Brain microvascular endothelial cell (primary cell): ENCODE measurements around the gene RSPRY1.

ENCODE experiments used
- DNase-seq: peaks from one replicate; pipeline ENCODE4 v3.0.0-alpha.2; 2020
- H3K27ac ChIP-seq: fragments of 250-450 bp; sonication (Bioruptor Pico); 2 replicates; pipeline ENCODE4 v1.5.1; 2020; ENCODE audit warnings: mild to moderate bottlenecking, moderate library complexity
- H3K27me3 ChIP-seq: fragments of 250-450 bp; sonication (Bioruptor Pico); replicated peaks from 2 replicates; pipeline ENCODE4 v1.5.1; 2020; ENCODE audit warnings: mild to moderate bottlenecking
- H3K36me3 ChIP-seq: fragments of 250-450 bp; sonication (Bioruptor Pico); replicated peaks from 2 replicates; pipeline ENCODE4 v1.5.1; 2020; ENCODE audit warnings: mild to moderate bottlenecking
- H3K4me3 ChIP-seq: 2 replicates; pipeline ENCODE4 v1.5.1; 2011; ENCODE audit warnings: low read depth, mild to moderate bottlenecking, control low read depth, low read length, moderate library complexity
- in situ Hi-C: cut with HindIII; loops from 2 replicates; pipeline ENCODE4 v1.10.0; 2017; ENCODE audit warnings: low sequenced_read_pairs, low pct_ligation_motif_present
- TF ChIP-seq, protein P1 (sequence below): IDR thresholded peaks from 2 replicates; pipeline ENCODE4 v1.5.1; 2011; ENCODE audit warnings: low read depth, mild to moderate bottlenecking, moderate library complexity, low read length, control low read depth, inconsistent platforms; ENCODE audit errors: missing control alignments

The RSPRY1 gene

DNA sequence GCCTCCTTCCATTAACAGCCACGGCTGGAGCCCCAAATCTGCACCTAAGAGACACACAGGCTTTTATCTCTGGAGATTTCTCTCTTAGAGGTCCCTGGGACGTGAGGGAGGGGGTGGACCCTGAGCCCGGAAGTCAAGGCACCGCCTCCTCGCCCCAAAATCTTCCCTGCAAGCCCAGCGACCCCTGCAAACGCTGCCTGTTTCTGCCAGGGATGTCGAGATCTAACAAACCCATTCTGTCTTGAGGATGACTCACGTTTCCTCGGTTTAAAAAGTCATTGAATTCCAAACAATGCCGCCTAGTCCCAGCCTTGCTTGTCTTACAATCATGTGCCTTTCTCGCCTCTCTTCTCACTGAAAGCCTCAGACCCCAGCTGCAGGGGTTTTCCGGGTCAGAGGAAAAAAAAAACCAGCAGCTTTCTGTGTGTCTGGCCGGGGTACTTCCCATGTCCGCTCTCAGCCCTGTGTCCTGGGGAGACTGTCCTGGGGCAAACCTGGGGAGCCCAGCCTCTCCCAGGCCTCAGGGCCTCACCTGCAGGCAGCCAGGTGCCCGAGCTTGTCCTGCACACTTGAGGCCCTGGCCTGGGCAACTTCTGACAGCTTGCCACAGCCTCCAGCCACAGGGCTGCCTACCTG is 74.3 kb downstream of the RSPRY1 start:
- peak overlapping the region; percentile 47 for H3K27ac ChIP-seq
- peak overlapping the region; percentile 26 for H3K4me3 ChIP-seq
- DNase-seq: peak; percentile 66
- no peaks in the 10 kb centered on the region for H3K27me3 ChIP-seq
- in situ Hi-C loops: no loop called here
- TF ChIP-seq, protein P1, sequence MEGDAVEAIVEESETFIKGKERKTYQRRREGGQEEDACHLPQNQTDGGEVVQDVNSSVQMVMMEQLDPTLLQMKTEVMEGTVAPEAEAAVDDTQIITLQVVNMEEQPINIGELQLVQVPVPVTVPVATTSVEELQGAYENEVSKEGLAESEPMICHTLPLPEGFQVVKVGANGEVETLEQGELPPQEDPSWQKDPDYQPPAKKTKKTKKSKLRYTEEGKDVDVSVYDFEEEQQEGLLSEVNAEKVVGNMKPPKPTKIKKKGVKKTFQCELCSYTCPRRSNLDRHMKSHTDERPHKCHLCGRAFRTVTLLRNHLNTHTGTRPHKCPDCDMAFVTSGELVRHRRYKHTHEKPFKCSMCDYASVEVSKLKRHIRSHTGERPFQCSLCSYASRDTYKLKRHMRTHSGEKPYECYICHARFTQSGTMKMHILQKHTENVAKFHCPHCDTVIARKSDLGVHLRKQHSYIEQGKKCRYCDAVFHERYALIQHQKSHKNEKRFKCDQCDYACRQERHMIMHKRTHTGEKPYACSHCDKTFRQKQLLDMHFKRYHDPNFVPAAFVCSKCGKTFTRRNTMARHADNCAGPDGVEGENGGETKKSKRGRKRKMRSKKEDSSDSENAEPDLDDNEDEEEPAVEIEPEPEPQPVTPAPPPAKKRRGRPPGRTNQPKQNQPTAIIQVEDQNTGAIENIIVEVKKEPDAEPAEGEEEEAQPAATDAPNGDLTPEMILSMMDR: no peak
- H3K36me3 ChIP-seq: no peaks in the 10 kb centered on the region

DNA sequence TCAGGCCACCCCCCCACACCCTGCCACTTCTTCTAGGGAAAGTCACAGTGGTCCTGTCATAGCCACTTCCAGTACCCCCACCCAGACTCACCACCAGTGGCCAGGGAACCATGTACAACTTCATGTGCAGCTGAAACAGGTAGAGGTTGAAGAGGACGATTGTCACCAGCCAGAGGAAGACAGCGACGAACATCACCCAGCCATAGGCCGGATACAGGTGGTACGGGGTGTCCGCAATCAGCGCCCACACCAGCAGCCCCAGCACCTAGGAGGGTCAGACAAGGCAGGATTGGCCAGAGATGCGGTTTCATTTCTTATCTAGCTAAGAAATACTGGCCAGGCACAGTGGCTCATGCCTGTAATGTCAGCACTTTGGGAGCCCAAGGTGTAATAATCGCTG is 75.7 kb downstream of the RSPRY1 start:
- H3K36me3 ChIP-seq: no peaks in the 10 kb centered on the region
- DNase-seq: no peak
- H3K27me3 ChIP-seq: no peaks in the 10 kb centered on the region
- no peak overlapping the region for H3K4me3 ChIP-seq
- H3K27ac ChIP-seq: no peak overlapping the region
- in situ Hi-C loops: no loop called here
- TF ChIP-seq, protein P1: no peak

DNA sequence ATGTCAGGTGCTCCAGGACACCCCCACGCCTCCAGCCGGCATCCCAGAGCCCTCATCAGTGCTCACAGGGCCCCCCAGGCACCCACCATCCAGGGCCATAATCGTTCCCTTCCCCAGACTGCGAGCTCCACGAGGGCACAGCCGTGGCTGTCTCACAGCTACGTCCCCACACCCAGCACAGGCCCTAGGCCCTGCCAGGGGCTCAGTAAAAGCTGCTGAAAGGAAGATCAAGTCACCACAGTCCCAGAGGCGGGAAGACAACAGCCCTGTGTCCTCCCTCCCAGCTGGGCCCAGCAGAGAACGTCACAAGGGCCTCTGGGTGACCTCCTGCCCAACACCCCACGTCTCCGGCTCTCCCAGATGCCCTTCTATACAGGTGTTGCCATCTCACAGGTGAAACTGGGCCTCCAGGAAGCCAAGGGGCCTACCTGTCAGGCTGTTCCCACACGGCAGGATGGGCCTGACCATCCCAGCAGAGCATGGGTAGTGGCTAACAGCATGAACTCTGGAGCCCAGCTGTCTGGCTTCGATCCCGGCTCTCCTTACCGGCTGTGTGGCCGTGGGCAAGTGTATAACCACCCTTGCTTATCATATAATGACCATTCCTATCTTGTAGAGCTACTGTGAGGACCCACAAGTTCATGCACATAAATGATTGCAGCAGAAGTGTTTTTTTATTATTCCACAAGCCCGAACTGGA is 76.9 kb downstream of the RSPRY1 start:
- DNase-seq: no peak
- in situ Hi-C loops: no loop called here
- Histone ChIP-seq H3K36me3 (no peaks in the 10 kb centered on the region), H3K27ac (no peak overlapping the region), H3K27me3 (no peaks in the 10 kb centered on the region), H3K4me3 (no peak overlapping the region)
- TF ChIP-seq, protein P1: no peak

DNA sequence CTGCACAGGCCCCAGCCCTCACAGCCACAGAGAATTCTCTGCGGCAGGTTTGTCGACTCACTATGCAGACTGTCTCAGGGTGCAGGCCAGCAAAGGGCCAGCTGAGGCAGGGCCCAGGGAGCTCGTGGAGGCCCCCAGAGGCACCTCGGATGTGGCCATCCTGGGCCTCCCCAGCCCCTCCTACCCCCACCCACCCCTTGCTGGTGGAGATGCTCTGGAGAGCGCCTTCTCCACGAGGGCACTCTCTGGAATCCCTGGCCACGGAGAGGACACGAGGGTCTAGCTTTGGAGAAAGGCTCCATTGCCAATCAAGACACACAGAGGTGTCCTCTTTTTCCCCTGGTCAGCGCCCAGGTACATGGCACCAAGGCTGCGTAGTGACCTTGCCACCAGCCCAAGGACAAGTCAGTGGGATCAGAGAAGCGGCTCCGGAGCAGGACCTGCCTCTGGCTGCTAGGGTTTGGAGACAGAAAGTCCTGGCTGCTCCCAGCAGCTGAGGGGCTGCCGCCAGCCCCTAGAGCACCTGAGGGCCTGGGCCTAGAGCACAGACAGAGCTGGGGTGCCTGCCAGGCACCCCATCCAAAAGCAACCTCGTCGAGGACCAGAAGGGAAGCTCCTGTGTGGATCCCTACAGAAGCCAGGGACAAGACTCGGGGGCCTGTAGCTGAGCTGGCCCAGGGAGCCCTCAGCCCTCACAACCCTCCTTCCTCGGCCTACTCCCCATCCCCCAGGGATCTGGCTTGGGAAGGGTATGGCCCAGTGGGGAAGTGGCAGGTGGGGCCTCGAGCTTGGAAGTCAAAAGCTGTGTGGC is 77.6 kb downstream of the RSPRY1 start:
- Histone ChIP-seq H3K4me3 (no peak overlapping the region), H3K36me3 (no peaks in the 10 kb centered on the region), H3K27ac (no peak overlapping the region), H3K27me3 (no peaks in the 10 kb centered on the region)
- DNase-seq: no peak
- TF ChIP-seq, protein P1: no peak
- in situ Hi-C loops: no loop called here

DNA sequence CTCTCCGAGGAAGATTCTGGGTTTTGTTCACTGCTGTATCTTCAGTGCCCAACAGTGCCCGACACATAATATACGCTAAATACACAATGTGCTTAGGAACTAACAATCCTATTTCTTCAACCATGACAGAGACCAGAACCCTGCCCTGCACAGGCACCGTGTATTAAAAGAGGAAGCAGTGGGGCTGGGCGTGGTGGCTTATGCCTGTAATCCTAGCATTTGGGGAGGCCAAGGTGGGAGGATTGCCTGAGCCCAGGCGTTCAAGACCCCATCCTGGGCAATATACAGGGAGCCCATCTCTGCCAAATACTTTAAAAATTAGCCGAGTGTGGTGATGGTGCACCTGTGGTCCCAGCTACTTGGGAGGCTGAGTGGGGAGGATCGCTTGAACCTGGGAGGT is 78.3 kb downstream of the RSPRY1 start:
- no peak for DNase-seq
- Histone ChIP-seq H3K27me3 (no peaks in the 10 kb centered on the region), H3K4me3 (no peak overlapping the region), H3K36me3 (no peaks in the 10 kb centered on the region), H3K27ac (no peak overlapping the region)
- TF ChIP-seq, protein P1: no peak
- in situ Hi-C loops: no loop called here
